Activated CD8-positive, alpha-beta T cell treated with anti-CD3 and anti-CD28 coated beads for 36 hours (primary cell): Measurements from ENCODE around the gene S1PR3. TPM values are rescaled to one million over a fixed set of nuclear protein-coding genes. Genes with fewer than 3 reads are reported as not detected.

Experiments used
- ATAC-seq: fragments of 200-7000 bp; cut with Tn5 transposase; one replicate; pipeline ENCODE4 v1.10.0; 2021; ENCODE audit warnings: mild to moderate bottlenecking, moderate library complexity
- CTCF ChIA-PET: fragments of 350-600 bp; sonication (Branson Sonifier 250); formaldehyde crosslinking; loops from one replicate; lab custom pipeline; 2021; ENCODE audit warnings: antibody characterized with exemption; lab: Charles Lee
- POLR2A ChIA-PET: fragments of 350-600 bp; sonication (Branson Sonifier 250); formaldehyde crosslinking; loops from one replicate; lab custom pipeline; 2021; ENCODE audit warnings: antibody characterized with exemption; lab: Charles Lee
- DNase-seq: peaks from one replicate; pipeline ENCODE4 v3.0.0-alpha.2; 2020
- H3K27ac Mint-ChIP-seq: one replicate; pipeline ENCODE4 v1.8.0; 2021; ENCODE audit warnings: mild to moderate bottlenecking, mixed read lengths
- H3K27me3 Mint-ChIP-seq: one replicate; pipeline ENCODE4 v1.8.0; 2021; ENCODE audit warnings: mixed read lengths
- H3K36me3 Mint-ChIP-seq: one replicate; pipeline ENCODE4 v1.8.0; 2021; ENCODE audit warnings: low read depth, mixed read lengths
- H3K4me1 Mint-ChIP-seq: one replicate; pipeline ENCODE4 v1.8.0; 2021; ENCODE audit warnings: low read depth, mixed read lengths
- H3K4me3 Mint-ChIP-seq: one replicate; pipeline ENCODE4 v1.8.0; 2021; ENCODE audit warnings: mild to moderate bottlenecking, moderate library complexity, mixed read lengths
- H3K9me3 Mint-ChIP-seq: one replicate; pipeline ENCODE4 v1.8.0; 2021; ENCODE audit warnings: mixed read lengths
- CTCF ChIP-seq: fragments of 200-600 bp; IDR thresholded peaks from one replicate; pipeline ENCODE4 v1.8.0; 2022; ENCODE audit warnings: antibody characterized with exemption, mild to moderate bottlenecking
- intact Hi-C: fragments of 100-400 bp; cut with micrococcal nuclease; formaldehyde crosslinking; loops from one replicate; pipeline ENCODE4 v1.10.0; 2022
- total RNA-seq, 2 experiments: library from RNA; stranded (reverse); gene quantifications; one replicate each; pipeline ENCODE4 v1.2.3, GENCODE V29; 2021

The S1PR3 gene
- total RNA-seq, 2 experiments from 2014 or later: 0.36 to 0.58 TPM

DNA sequence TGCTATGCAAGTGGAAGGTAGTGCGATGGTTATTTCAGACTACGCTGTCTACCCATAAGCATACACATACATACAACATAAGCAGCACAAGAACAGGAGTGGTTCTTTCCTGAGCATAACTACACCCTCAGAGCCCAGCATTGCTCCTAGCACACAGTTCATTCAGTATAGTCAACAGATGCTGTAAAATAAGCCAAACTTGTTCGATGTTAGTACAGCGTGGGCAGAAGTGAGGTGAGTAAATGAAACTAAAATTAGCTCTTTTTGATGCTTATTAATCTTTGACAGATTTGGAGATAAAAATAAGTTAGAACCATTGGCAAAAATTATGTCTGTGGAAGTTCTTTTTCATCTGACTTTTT, 47.8 kb downstream of the S1PR3 start:
- intact Hi-C loops: no loop called here
- ATAC-seq (no peak), DNase-seq (no peak)
- Mint-ChIP-seq H3K9me3 (no peaks in the 10 kb centered on the region), H3K4me1 (no peaks in the 10 kb centered on the region), H3K27me3 (peaks cover 17% of the 10 kb centered on the region), H3K27ac (no peak overlapping the region), H3K36me3 (no peaks in the 10 kb centered on the region), H3K4me3 (no peak overlapping the region)
- no peak for TF ChIP-seq CTCF
- POLR2A ChIA-PET: no interaction called here
- CTCF ChIA-PET: no interaction called here

- Mint-ChIP-seq H3K4me3 (no peak overlapping the region), H3K4me1 (no peaks in the 10 kb centered on the region), H3K9me3 (no peaks in the 10 kb centered on the region), H3K36me3 (no peaks in the 10 kb centered on the region), H3K27ac (no peak overlapping the region), H3K27me3 (peaks cover 12% of the 10 kb centered on the region)
- CTCF ChIA-PET: no interaction called here
- ATAC-seq: no peak
- no peak for DNase-seq
- POLR2A ChIA-PET: no interaction called here
- intact Hi-C loops: no loop called here
- no peak for TF ChIP-seq CTCF
These were observed 48.4 kb downstream of the S1PR3 start for GRCh38 chr9:89039664-89040063.

- Mint-ChIP-seq H3K36me3 (no peaks in the 10 kb centered on the region), H3K4me1 (no peaks in the 10 kb centered on the region), H3K27ac (no peak overlapping the region), H3K9me3 (no peaks in the 10 kb centered on the region), H3K27me3 (peaks cover 5% of the 10 kb centered on the region), H3K4me3 (no peak overlapping the region)
- CTCF ChIA-PET: no interaction called here
- DNase-seq (no peak), ATAC-seq (no peak)
- no peak for TF ChIP-seq CTCF
- POLR2A ChIA-PET: interaction anchor here (1.1 kb wide), 1 partner anchor 21 kb away, joined by 3 read pairs; no protein-coding TSS in a partner anchor
- intact Hi-C loops: no loop called here
These were observed 51.7 kb downstream of the S1PR3 start for GRCh38 chr9:89042984-89043383.

DNA sequence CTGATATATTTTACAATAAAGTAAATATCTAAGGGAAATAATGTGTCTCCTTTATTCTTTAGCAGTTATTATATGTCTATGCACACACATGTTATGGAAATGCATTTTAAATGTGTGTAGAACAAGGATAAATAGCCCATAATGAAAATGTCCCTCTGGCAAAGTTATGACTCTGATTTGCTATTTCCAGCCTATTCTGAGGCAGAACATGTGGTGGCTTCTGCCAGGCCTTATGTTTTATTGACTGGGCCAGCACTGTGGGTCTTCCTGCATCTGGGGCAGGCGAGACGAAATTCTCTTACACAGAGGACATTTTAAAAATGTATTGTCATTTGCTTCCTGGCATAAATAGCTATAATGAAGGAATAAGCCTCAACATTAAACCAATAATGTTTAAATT, 52.8 kb downstream of the S1PR3 start:
- CTCF ChIA-PET: no interaction called here
- Mint-ChIP-seq H3K4me3 (no peak overlapping the region), H3K9me3 (no peaks in the 10 kb centered on the region), H3K27ac (no peak overlapping the region), H3K27me3 (peaks cover 5% of the 10 kb centered on the region), H3K36me3 (no peaks in the 10 kb centered on the region), H3K4me1 (no peaks in the 10 kb centered on the region)
- ATAC-seq (no peak), DNase-seq (no peak)
- intact Hi-C loops: no loop called here
- no peak for TF ChIP-seq CTCF
- POLR2A ChIA-PET: interaction anchor here (1.1 kb wide), 1 partner anchor 20 kb away, joined by 3 read pairs; no protein-coding TSS in a partner anchor

- Mint-ChIP-seq H3K36me3 (no peaks in the 10 kb centered on the region), H3K27me3 (peaks cover 5% of the 10 kb centered on the region), H3K4me3 (no peak overlapping the region), H3K9me3 (no peaks in the 10 kb centered on the region), H3K27ac (no peak overlapping the region), H3K4me1 (no peaks in the 10 kb centered on the region)
- intact Hi-C loops: no loop called here
- ATAC-seq (no peak), DNase-seq (no peak)
- ChIA-PET CTCF (no interaction called here), POLR2A (no interaction called here)
- no peak for TF ChIP-seq CTCF
These were observed 53.6 kb downstream of the S1PR3 start for GRCh38 chr9:89044881-89045280.
